Esophagus squamous epithelium (tissue), 5 donors: Measurements from ENCODE around the gene SLC5A9. TPM values are rescaled to one million over a fixed set of nuclear protein-coding genes. Genes with fewer than 3 reads are reported as not detected.

Experiments used
- DNase-seq: peaks from one replicate; lab custom pipeline; 2025; lab: John Stamatoyannopoulos, UW
- H3K27ac ChIP-seq, 4 donors: fragments of 200-600 bp; sonication (generic); one replicate each; pipeline ENCODE4 v1.5.1; 2016 to 2019; ENCODE audit warnings: mild to moderate bottlenecking in 1 of 4
- H3K27me3 ChIP-seq, 4 donors: fragments of 200-600 bp; sonication (generic); 1 replicate in 3 of 4; 2 replicates in 1 of 4; pipeline versions ENCODE4 v1.5.1 to v1.6.0; 2017 to 2021; ENCODE audit warnings: antibody characterized with exemption in 1 of 4
- H3K36me3 ChIP-seq, 3 donors: fragments of 200-600 bp; sonication (generic); one replicate each; pipeline ENCODE4 v1.5.1; 2016 to 2019
- H3K4me1 ChIP-seq, 3 donors: fragments of 200-600 bp; sonication (generic); one replicate each; pipeline ENCODE4 v1.5.1; 2017 to 2019
- H3K4me3 ChIP-seq, 4 donors: fragments of 200-600 bp; sonication (generic); 1 replicate in 3 of 4; 2 replicates in 1 of 4; pipeline ENCODE4 v1.5.1; 2016 to 2019; ENCODE audit warnings: mild to moderate bottlenecking in 2 of 4, moderate library complexity in 1 of 4
- H3K9me3 ChIP-seq, 3 donors: fragments of 200-600 bp; sonication (generic); one replicate each; pipeline ENCODE4 v1.5.1; 2016 to 2019
- CTCF ChIP-seq, 6 experiments: fragments of 450-650 bp in 4 of 6; fragments of 200-600 bp in 2 of 6; sonication (generic) in 2 of 6; IDR thresholded peaks; one replicate each; pipeline ENCODE4 v1.5.1; 2016 to 2019; ENCODE audit warnings: antibody characterized with exemption in 6 of 6, mild to moderate bottlenecking in 4 of 6, moderate library complexity in 4 of 6
- POLR2A ChIP-seq, 4 donors: fragments of 450-650 bp; IDR thresholded peaks; one replicate each; pipeline ENCODE4 v1.6.1; 2017; ENCODE audit warnings: antibody characterized with exemption in 4 of 4, mild to moderate bottlenecking in 4 of 4, moderate library complexity in 3 of 4
- WGBS, 2 donors: methylation state at CpG; one replicate each; pipeline ENCODE4 v1.1.5; 2018; 5-methylcytosine and 5-hydroxymethylcytosine counted together
- intact Hi-C: fragments of 100-400 bp; cut with DNase I; formaldehyde crosslinking; loops from one replicate; pipeline ENCODE4 v1.15.0; 2022
- total RNA-seq, 4 donors: library from RNA; depleted of rRNA; stranded (reverse); fragments of >200 nt; gene quantifications; one replicate each; pipeline ENCODE4 v1.1.0, GENCODE V29; 2016
- donor health status: DM: yes; HTN: yes; CAD: no.

Gene SLC5A9
- total RNA-seq, 4 donors from 2014 or later = 0.19 to 0.38 TPM; not detected in 2

- H3K27me3 ChIP-seq = peaks cover 0 to 17% (median 2%) of the 10 kb centered on the region in 4 donors
- intact Hi-C loops = no loop called here
- no peaks in the 10 kb centered on the region for H3K36me3 ChIP-seq
- DNase-seq = no peak
- WGBS, 2 donors = 37 to 46% methylated on average over 3 of the region's 3 CpGs
- no peak overlapping the region for H3K4me3 ChIP-seq
- H3K4me1 ChIP-seq = no peaks in the 10 kb centered on the region
- peaks cover 0 to 19% (median 7%) of the 10 kb centered on the region in 3 donors for H3K9me3 ChIP-seq
- H3K27ac ChIP-seq = no peak overlapping the region
- TF ChIP-seq POLR2A (IDR thresholded peaks at IDR 0.05) (no peak), CTCF (IDR thresholded peaks at IDR 0.05) (no peak)
These were observed 36.1 kb upstream of the SLC5A9 start for GRCh38 chr1:48186306-48186839.

GRCh38 chr1:48187969-48188563 is 34.5 kb upstream of the SLC5A9 start:
- H3K4me3 ChIP-seq = no peak overlapping the region
- no peaks in the 10 kb centered on the region for H3K4me1 ChIP-seq
- peaks cover 0 to 19% (median 7%) of the 10 kb centered on the region in 3 donors for H3K9me3 ChIP-seq
- TF ChIP-seq POLR2A (IDR thresholded peaks at IDR 0.05) (no peak), CTCF (IDR thresholded peaks at IDR 0.05) (no peak)
- intact Hi-C loops = no loop called here
- no peak for DNase-seq
- peaks cover 0 to 17% (median 2%) of the 10 kb centered on the region in 4 donors for H3K27me3 ChIP-seq
- no peak overlapping the region for H3K27ac ChIP-seq
- no peaks in the 10 kb centered on the region for H3K36me3 ChIP-seq

- 47 to 55% methylated on average over 2 to 3 of the region's 3 CpGs for WGBS, 2 donors
- Histone ChIP-seq H3K4me3 (no peak overlapping the region), H3K9me3 (peaks cover 0 to 19% (median 7%) of the 10 kb centered on the region in 3 donors), H3K27ac (no peak overlapping the region), H3K27me3 (peaks cover 0 to 17% (median 2%) of the 10 kb centered on the region in 4 donors), H3K4me1 (peaks cover 0 to 4% (median 0%) of the 10 kb centered on the region in 3 donors), H3K36me3 (no peaks in the 10 kb centered on the region)
- TF ChIP-seq CTCF (IDR thresholded peaks at IDR 0.05) = no peak
- TF ChIP-seq POLR2A (IDR thresholded peaks at IDR 0.05) = no peak
- DNase-seq = no peak
- intact Hi-C loops = no loop called here
These were observed 31.6 kb upstream of the SLC5A9 start for GRCh38 chr1:48190881-48191280.

GRCh38 chr1:48194801-48195200 is 27.7 kb upstream of the SLC5A9 start:
- DNase-seq = no peak
- intact Hi-C loops = no loop called here
- WGBS, 2 donors = 31 to 37% methylated on average over 2 of the region's 2 CpGs
- peaks cover 0 to 10% (median 2%) of the 10 kb centered on the region in 4 donors for H3K27me3 ChIP-seq
- no peaks in the 10 kb centered on the region for H3K9me3 ChIP-seq
- H3K27ac ChIP-seq = no peak overlapping the region
- H3K4me1 ChIP-seq = peaks cover 0 to 18% (median 0%) of the 10 kb centered on the region in 3 donors
- H3K4me3 ChIP-seq = no peak overlapping the region
- H3K36me3 ChIP-seq = no peaks in the 10 kb centered on the region
- no peak for TF ChIP-seq POLR2A (IDR thresholded peaks at IDR 0.05)
- no peak for TF ChIP-seq CTCF (IDR thresholded peaks at IDR 0.05)

- Histone ChIP-seq H3K27me3 (no peaks in the 10 kb centered on the region), H3K9me3 (no peaks in the 10 kb centered on the region), H3K4me1 (peaks cover 0 to 23% (median 0%) of the 10 kb centered on the region in 3 donors), H3K27ac (no peak overlapping the region), H3K36me3 (no peaks in the 10 kb centered on the region), H3K4me3 (no peak overlapping the region)
- no peak for DNase-seq
- WGBS, 2 donors = 58 to 71% methylated on average over 6 of the region's 7 CpGs
- no peak for TF ChIP-seq POLR2A (IDR thresholded peaks at IDR 0.05)
- TF ChIP-seq CTCF (IDR thresholded peaks at IDR 0.05) = no peak
- intact Hi-C loops = no loop called here
These were observed 26.3 kb upstream of the SLC5A9 start for GRCh38 chr1:48196237-48196636.
